GM20000 (cell line): ENCODE data around the gene NFU1.
"Not testable (repeated sequence)": the region's sequence is repeated elsewhere in the genome, so short reads cannot be mapped to it uniquely, and the experiment has no call there.

Experiments used
- DNase-seq: peaks from one replicate; pipeline ENCODE4 v3.0.0; 2012; ENCODE audit warnings: low spot score
- CTCF ChIP-seq: IDR thresholded peaks from 2 replicates; pipeline ENCODE4 v1.5.1; 2012; ENCODE audit warnings: mild to moderate bottlenecking, control low read depth; ENCODE audit errors: extremely low read depth, missing control alignments

The NFU1 gene

GRCh38 chr2:69429491-69430183, 7.6 kb downstream of the NFU1 start:
- DNase-seq: no peak
- no peak for TF ChIP-seq CTCF

- no peak for TF ChIP-seq CTCF
- no peak for DNase-seq
Observed at GRCh38 chr2:69428981-69429380, 8.3 kb downstream of the NFU1 start.

- TF ChIP-seq CTCF: no peak
- DNase-seq: no peak
Observed at GRCh38 chr2:69424419-69424818, 12.8 kb downstream of the NFU1 start.

- TF ChIP-seq CTCF: no peak
- no peak for DNase-seq
Observed at GRCh38 chr2:69422198-69422597, 15.0 kb downstream of the NFU1 start.

GRCh38 chr2:69419111-69419510, 18.1 kb downstream of the NFU1 start:
- DNase-seq: not testable (repeated sequence)

GRCh38 chr2:69416147-69416546, 21.1 kb downstream of the NFU1 start:
- no peak for DNase-seq
- no peak for TF ChIP-seq CTCF

- TF ChIP-seq CTCF: no peak
- DNase-seq: no peak
Observed at GRCh38 chr2:69411120-69411519, 26.1 kb downstream of the NFU1 start.

- no peak for TF ChIP-seq CTCF
- DNase-seq: no peak
Observed at GRCh38 chr2:69405306-69405705, 31.9 kb downstream of the NFU1 start.
